Right lobe of liver (tissue), 6 donors: ENCODE results near the gene DHODH. TPM values are rescaled to one million over a fixed set of nuclear protein-coding genes. Genes with fewer than 3 reads are reported as not detected.

Source experiments
- ATAC-seq, 4 donors: fragments of 200-7000 bp; cut with Tn5 transposase; one replicate each; pipeline ENCODE4 v1.9.1; 2020; ENCODE audit warnings: mild to moderate bottlenecking in 4 of 4, moderate library complexity in 4 of 4
- DNase-seq, 3 donors: peaks; one replicate each; pipeline ENCODE4 v3.0.0-alpha.2; 2020
- H3K27ac ChIP-seq, 3 donors: fragments of 200-600 bp; one replicate each; pipeline ENCODE4 v1.8.0; 2022
- H3K27me3 ChIP-seq, 2 donors: fragments of 200-600 bp; one replicate each; pipeline ENCODE4 v1.8.0; 2022
- H3K36me3 ChIP-seq, 4 donors: fragments of 200-600 bp; sonication (generic) in 1 of 4; one replicate each; pipeline versions ENCODE4 v1.5.1 to v1.8.0; 2017 to 2022; ENCODE audit warnings: control low read depth in 1 of 4
- H3K4me1 ChIP-seq, 4 donors: fragments of 200-600 bp; sonication (generic) in 1 of 4; one replicate each; pipeline versions ENCODE4 v1.5.1 to v1.8.0; 2017 to 2022; ENCODE audit warnings: control low read depth in 1 of 4
- H3K4me3 ChIP-seq, 3 donors: fragments of 200-600 bp; one replicate each; pipeline ENCODE4 v1.8.0; 2022
- H3K9me3 ChIP-seq, 4 donors: fragments of 200-600 bp; sonication (generic) in 1 of 4; one replicate each; pipeline versions ENCODE4 v1.5.1 to v1.8.0; 2017 to 2022; ENCODE audit warnings: control low read depth in 1 of 4
- CTCF ChIP-seq, 4 donors: fragments of 200-600 bp in 3 of 4; fragments of 450-650 bp in 1 of 4; IDR thresholded peaks; one replicate each; pipeline versions ENCODE4 v1.5.1 to v1.8.0; 2016 to 2022; ENCODE audit warnings: antibody characterized with exemption in 4 of 4, mild to moderate bottlenecking in 2 of 4
- POLR2A ChIP-seq: fragments of 450-650 bp; IDR thresholded peaks from one replicate; pipeline ENCODE4 v1.6.1; 2017; ENCODE audit warnings: antibody characterized with exemption, mild to moderate bottlenecking
- WGBS: methylation state at CpG from one replicate; pipeline ENCODE4 v1.1.6; 2018; ENCODE audit warnings: low coverage, low lambda C conversion rate; ENCODE audit not compliant: insufficient coverage; ENCODE audit errors: missing lambda C conversion rate; 5-methylcytosine and 5-hydroxymethylcytosine counted together
- intact Hi-C, 2 donors: fragments of 100-400 bp; cut with DNase I; formaldehyde crosslinking; loops; one replicate each; pipeline versions ENCODE4 v1.11.2 to v1.14.1; 2022
- total RNA-seq, 6 experiments: library from RNA; depleted of rRNA in 2 of 6; stranded (reverse); fragments of >200 nt in 2 of 6; fragmentation: NEBNext Ultra II Directional in 3 of 6; extraction: Animal tissue kit (Norgen Biotek cat#: 25700) in 3 of 6; gene quantifications; one replicate each; pipeline versions ENCODE4 v1.1.0 to v1.2.4, GENCODE V29; 2016 to 2023
- donor health status: DM: no; HTN: yes; CAD: no.
- donor health status: DM: no; HTN: no; CAD: no.
- donor health status: DM: no; HTN: no; CAD: no.
- donor health status: DM: no; HTN: yes; CAD: no.
- donor health status: DM: no; HTN: yes; CAD: no.

DHODH gene
- total RNA-seq, 6 experiments from 2014 or later, result 26.7 to 108 (median 74.6) TPM

GRCh38 chr16:72064361-72064894, 55.9 kb downstream of the DHODH start:
- TF ChIP-seq POLR2A (peak; percentile 25), CTCF (IDR thresholded peaks at IDR 0.05) (no peak)
- Histone ChIP-seq H3K9me3 (no peaks in the 10 kb centered on the region), H3K36me3 (peaks cover 0 to 11% (median 2%) of the 10 kb centered on the region in 4 donors), H3K27me3 (no peaks in the 10 kb centered on the region), H3K4me1 (peaks cover 0 to 19% (median 0%) of the 10 kb centered on the region in 4 donors), H3K4me3 (peak overlapping the region in 2 of 3 donors; percentile 40 to 54), H3K27ac (peak overlapping the region in 2 of 3 donors; percentile 63 to 65)
- ATAC-seq (no peak), DNase-seq (no peak)
- intact Hi-C loops, result no loop called here
- 32% methylated on average over 10 of the region's 10 CpGs for WGBS

- no peaks in the 10 kb centered on the region for H3K9me3 ChIP-seq
- DNase-seq, result no peak
- H3K4me1 ChIP-seq, result peaks cover 0 to 19% (median 0%) of the 10 kb centered on the region in 4 donors
- TF ChIP-seq POLR2A (no peak), CTCF (IDR thresholded peaks at IDR 0.05) (peak; percentile 59 to 66 (median 60))
- H3K4me3 ChIP-seq, result no peak overlapping the region
- no peak overlapping the region for H3K27ac ChIP-seq
- ATAC-seq, result peak in 3 of 4 donors; percentile 39 to 50 (median 44)
- intact Hi-C loops, result loop anchor here in 1 of 2 donors (5.0 kb wide), 1 partner anchor 36 kb away; no protein-coding TSS in a partner anchor
- peaks cover 0 to 10% (median 0%) of the 10 kb centered on the region in 4 donors for H3K36me3 ChIP-seq
- 0% methylated on average over 1 of the region's 1 CpG for WGBS
- H3K27me3 ChIP-seq, result no peaks in the 10 kb centered on the region
These were observed 58.2 kb downstream of the DHODH start for GRCh38 chr16:72066747-72067146.

GRCh38 chr16:72068930-72069329, 60.4 kb downstream of the DHODH start:
- H3K4me1 ChIP-seq, result peaks cover 0 to 6% (median under 1%) of the 10 kb centered on the region in 4 donors
- no peaks in the 10 kb centered on the region for H3K9me3 ChIP-seq
- WGBS, result 45% methylated on average over 3 of the region's 4 CpGs
- peaks cover 0 to 11% (median 0%) of the 10 kb centered on the region in 4 donors for H3K36me3 ChIP-seq
- H3K4me3 ChIP-seq, result no peak overlapping the region
- no peak for DNase-seq
- intact Hi-C loops, result loop anchor here in 1 of 2 donors (5.0 kb wide), 1 partner anchor 33 kb away; no protein-coding TSS in a partner anchor
- H3K27me3 ChIP-seq, result no peaks in the 10 kb centered on the region
- TF ChIP-seq CTCF (IDR thresholded peaks at IDR 0.05), result no peak
- no peak for TF ChIP-seq POLR2A
- H3K27ac ChIP-seq, result no peak overlapping the region
- no peak for ATAC-seq

- peaks cover 0 to 6% (median 0%) of the 10 kb centered on the region in 4 donors for H3K4me1 ChIP-seq
- H3K36me3 ChIP-seq, result peaks cover 0 to 28% (median 3%) of the 10 kb centered on the region in 4 donors
- DNase-seq (no peak), ATAC-seq (peak in 1 of 4 donors; percentile 18)
- peak overlapping the region in 1 of 3 donors; percentile 27 for H3K27ac ChIP-seq
- no peak overlapping the region for H3K4me3 ChIP-seq
- intact Hi-C loops, result no loop called here
- 57% methylated on average over 12 of the region's 12 CpGs for whole genome bisulfite sequencing
- no peaks in the 10 kb centered on the region for H3K27me3 ChIP-seq
- TF ChIP-seq CTCF (IDR thresholded peaks at IDR 0.05) (no peak), POLR2A (no peak)
- H3K9me3 ChIP-seq, result no peaks in the 10 kb centered on the region
These were observed 64.2 kb downstream of the DHODH start for GRCh38 chr16:72072514-72073342.
